Thymus (tissue), 11 donors: ENCODE measurements around the gene CNTFR. TPM values are rescaled to one million over a fixed set of nuclear protein-coding genes. Genes with fewer than 3 reads are reported as not detected.

Experiments
- DNase-seq, 9 donors: peaks; one replicate each; pipeline ENCODE4 v3.0.0-alpha.2; 2013; ENCODE audit warnings: low spot score in 9 of 9, low read depth in 6 of 9, missing footprints in 1 of 9
- H3K27ac ChIP-seq, 2 donors: one replicate each; pipeline ENCODE4 v1.5.1; 2013; ENCODE audit warnings: control low read depth in 1 of 2, low read depth in 1 of 2, low read length in 1 of 2, mild to moderate bottlenecking in 1 of 2, moderate library complexity in 1 of 2
- H3K27me3 ChIP-seq, 2 donors: one replicate each; pipeline ENCODE4 v1.5.1; 2013; ENCODE audit warnings: low read length in 1 of 2; ENCODE audit not compliant: control insufficient read depth in 2 of 2, insufficient read depth in 1 of 2
- H3K36me3 ChIP-seq, 2 donors: one replicate each; pipeline ENCODE4 v1.5.1; 2013; ENCODE audit warnings: low read length in 1 of 2, mild to moderate bottlenecking in 1 of 2, moderate library complexity in 1 of 2; ENCODE audit not compliant: control insufficient read depth in 2 of 2, insufficient read depth in 2 of 2
- H3K4me1 ChIP-seq, 2 donors: one replicate each; pipeline ENCODE4 v1.5.1; 2013; ENCODE audit warnings: low read length in 2 of 2; ENCODE audit not compliant: control insufficient read depth in 2 of 2, insufficient read depth in 2 of 2
- H3K4me3 ChIP-seq, 2 donors: one replicate each; pipeline ENCODE4 v1.5.1; 2013; ENCODE audit warnings: low read length in 2 of 2, control low read depth in 1 of 2, mild to moderate bottlenecking in 1 of 2
- H3K9me3 ChIP-seq, 2 donors: one replicate each; pipeline ENCODE4 v1.5.1; 2013; ENCODE audit warnings: low read length in 1 of 2, mild to moderate bottlenecking in 1 of 2; ENCODE audit not compliant: control insufficient read depth in 2 of 2, insufficient read depth in 1 of 2
- WGBS: extraction: QIAGEN DNeasy Blood & Tissue Kit; methylation state at CpG from one replicate; pipeline ENCODE4 v1.1.7; 2013; 5-methylcytosine and 5-hydroxymethylcytosine counted together
- polyA plus RNA-seq: library from polyadenylated mRNA; stranded (reverse); fragments of 200-250 nt; gene quantifications from one replicate; pipeline ENCODE4 v1.2.3, GENCODE V29; 2013
- total RNA-seq: library from RNA; stranded (reverse); fragments of 120-200 nt; gene quantifications from one replicate; pipeline ENCODE4 v1.2.4, GENCODE V29; 2013
- donor health status: healthy.

CNTFR gene
- total and polyA plus RNA-seq, 2 donors = 2.2 to 3.9 TPM

GRCh38 chr9:34623374-34624235 lies 34.1 kb upstream of the CNTFR start:
- no peaks in the 10 kb centered on the region for H3K9me3 ChIP-seq
- peaks cover under 1% of the 10 kb centered on the region in 2 donors for H3K36me3 ChIP-seq
- 9% methylated on average over 63 of the region's 63 CpGs for WGBS
- H3K27me3 ChIP-seq = peaks cover 72 to 78% of the 10 kb centered on the region in 2 donors
- DNase-seq = no peak
- H3K4me3 ChIP-seq = no peak overlapping the region
- H3K27ac ChIP-seq = no peak overlapping the region
- peaks cover 9 to 18% of the 10 kb centered on the region in 2 donors for H3K4me1 ChIP-seq

GRCh38 chr9:34620061-34620994 lies 30.8 kb upstream of the CNTFR start, which contains the start of gene DCTN3:
DCTN3 (minus strand) TSS chr9:34620495; CDS start chr9:34620464, 31 bp downstream.
- Histone ChIP-seq H3K27me3 (peaks cover 40 to 45% of the 10 kb centered on the region in 2 donors), H3K36me3 (peaks cover 25 to 29% of the 10 kb centered on the region in 2 donors), H3K9me3 (no peaks in the 10 kb centered on the region), H3K27ac (no peak within 1 kb of the TSS), H3K4me1 (peaks cover 9 to 18% of the 10 kb centered on the region in 2 donors), H3K4me3 (peak within 1 kb of the TSS; percentile 69 to 90)
- WGBS = 6% methylated on average over 43 of the region's 43 CpGs
- peak; percentile 76 to 96 (median 88) for DNase-seq

- peaks cover 33 to 42% of the 10 kb centered on the region in 2 donors for H3K36me3 ChIP-seq
- 99% methylated on average over 2 of the region's 2 CpGs for WGBS
Measured at GRCh38 chr9:34615132-34615531, 25.6 kb upstream of the CNTFR start.

GRCh38 chr9:34612788-34613390 lies 23.4 kb upstream of the CNTFR start:
- H3K4me1 ChIP-seq = peaks cover 5 to 23% of the 10 kb centered on the region in 2 donors
- H3K27ac ChIP-seq = peak overlapping the region in 1 of 2 donors; percentile 85
- peak in 7 of 9 donors; percentile 45 to 83 (median 72) for DNase-seq
- H3K36me3 ChIP-seq = peaks cover 28 to 34% of the 10 kb centered on the region in 2 donors
- H3K4me3 ChIP-seq = peak overlapping the region; percentile 77 to 92
- peaks cover 0 to 3% of the 10 kb centered on the region in 2 donors for H3K9me3 ChIP-seq
- 4% methylated on average over 15 of the region's 15 CpGs for WGBS
- H3K27me3 ChIP-seq = no peaks in the 10 kb centered on the region

More at GRCh38 chr9:34615132-34615531, 25.6 kb upstream of the CNTFR start:
- H3K27me3 ChIP-seq = no peaks in the 10 kb centered on the region
- DNase-seq = no peak
- no peak overlapping the region for H3K27ac ChIP-seq
- H3K4me3 ChIP-seq = no peak overlapping the region
- peaks cover 12 to 31% of the 10 kb centered on the region in 2 donors for H3K4me1 ChIP-seq
- peaks cover 0 to 3% of the 10 kb centered on the region in 2 donors for H3K9me3 ChIP-seq

- H3K27ac ChIP-seq = peak within 1 kb of the TSS; percentile 60 to 85
- under 1% methylated on average over 77 of the region's 77 CpGs for WGBS
- peaks cover 0 to under 1% of the 10 kb centered on the region in 2 donors for H3K27me3 ChIP-seq
- peak in 8 of 9 donors; percentile 65 to 95 (median 86) for DNase-seq
- peaks cover 0 to 3% of the 10 kb centered on the region in 2 donors for H3K9me3 ChIP-seq
- H3K4me1 ChIP-seq = peaks cover 5 to 23% of the 10 kb centered on the region in 2 donors
- peak within 1 kb of the TSS; percentile 77 to 92 for H3K4me3 ChIP-seq
- peaks cover 20 to 26% of the 10 kb centered on the region in 2 donors for H3K36me3 ChIP-seq
Measured at GRCh38 chr9:34611811-34612787, 22.6 kb upstream of the CNTFR start, which contains the start of gene RPP25L. RPP25L (minus strand) TSS chr9:34612097; CDS start chr9:34611296, 801 bp downstream.

- peaks cover 13 to 18% of the 10 kb centered on the region in 2 donors for H3K36me3 ChIP-seq
- peak overlapping the region; percentile 60 to 85 for H3K27ac ChIP-seq
- 80% methylated on average over 10 of the region's 10 CpGs for WGBS
- peak overlapping the region; percentile 77 to 92 for H3K4me3 ChIP-seq
- H3K27me3 ChIP-seq = peaks cover 0 to 5% of the 10 kb centered on the region in 2 donors
- DNase-seq = peak in 2 of 9 donors; percentile 6 to 14
- H3K9me3 ChIP-seq = peaks cover 0 to 3% of the 10 kb centered on the region in 2 donors
- peaks cover 5 to 23% of the 10 kb centered on the region in 2 donors for H3K4me1 ChIP-seq
Measured at GRCh38 chr9:34611251-34611810, 21.8 kb upstream of the CNTFR start.

GRCh38 chr9:34610434-34611206 lies 21.1 kb upstream of the CNTFR start:
- H3K9me3 ChIP-seq = peaks cover 0 to 3% of the 10 kb centered on the region in 2 donors
- H3K27ac ChIP-seq = no peak overlapping the region
- no peak overlapping the region for H3K4me3 ChIP-seq
- no peak for DNase-seq
- H3K4me1 ChIP-seq = peaks cover 5 to 23% of the 10 kb centered on the region in 2 donors
- 99% methylated on average over 20 of the region's 20 CpGs for WGBS
- H3K36me3 ChIP-seq = peaks cover 8 to 13% of the 10 kb centered on the region in 2 donors
- H3K27me3 ChIP-seq = peaks cover 0 to 7% of the 10 kb centered on the region in 2 donors
